Peyer's patch (tissue), 4 donors: ENCODE results near the gene ZNF154. TPM values are rescaled to one million over a fixed set of nuclear protein-coding genes. Genes with fewer than 3 reads are reported as not detected.

ENCODE experiments used
- DNase-seq, 3 donors: peaks; one replicate each; pipeline ENCODE4 v3.0.0-alpha.2; 2017 to 2019
- H3K27ac ChIP-seq, 4 donors: fragments of 200-600 bp; sonication (generic); one replicate each; pipeline ENCODE4 v1.5.1; 2016 to 2019
- H3K27me3 ChIP-seq, 2 donors: fragments of 200-600 bp; sonication (generic); one replicate each; pipeline ENCODE4 v1.5.1; 2019
- H3K36me3 ChIP-seq, 3 donors: fragments of 200-600 bp; sonication (generic); one replicate each; pipeline ENCODE4 v1.5.1; 2016 to 2019
- H3K4me1 ChIP-seq, 4 donors: fragments of 200-600 bp; sonication (generic); one replicate each; pipeline ENCODE4 v1.5.1; 2016 to 2019
- H3K4me3 ChIP-seq, 4 donors: fragments of 200-600 bp; sonication (generic); 1 replicate in 3 of 4; 2 replicates in 1 of 4; pipeline ENCODE4 v1.5.1; 2016 to 2019; ENCODE audit warnings: mild to moderate bottlenecking in 1 of 4
- H3K9me3 ChIP-seq, 4 donors: fragments of 200-600 bp; sonication (generic); one replicate each; pipeline ENCODE4 v1.5.1; 2016 to 2019; ENCODE audit warnings: mild to moderate bottlenecking in 1 of 4
- POLR2A ChIP-seq, 2 donors: fragments of 450-650 bp; IDR thresholded peaks; one replicate each; pipeline ENCODE4 v1.5.1; 2017; ENCODE audit warnings: antibody characterized with exemption in 2 of 2, mild to moderate bottlenecking in 2 of 2, moderate library complexity in 2 of 2
- total RNA-seq, 4 donors: library from RNA; depleted of rRNA; stranded (reverse); fragments of >200 nt; gene quantifications; one replicate each; pipeline ENCODE4 v1.1.0, GENCODE V29; 2016
- TF ChIP-seq, protein P1 (sequence below), 6 experiments: fragments of 450-650 bp in 4 of 6; fragments of 200-600 bp in 2 of 6; sonication (generic) in 1 of 6; IDR thresholded peaks; one replicate each; pipeline ENCODE4 v1.5.1; 2017 to 2019; ENCODE audit warnings: antibody characterized with exemption in 6 of 6, mild to moderate bottlenecking in 3 of 6, moderate library complexity in 1 of 6

ZNF154 gene
- total RNA-seq, 4 donors from 2014 or later, result 0.57 to 5.0 (median 1.3) TPM

- no peaks in the 10 kb centered on the region for H3K9me3 ChIP-seq
Observed at GRCh38 chr19:57667228-57667627, 41.8 kb downstream of the ZNF154 start.

DNA sequence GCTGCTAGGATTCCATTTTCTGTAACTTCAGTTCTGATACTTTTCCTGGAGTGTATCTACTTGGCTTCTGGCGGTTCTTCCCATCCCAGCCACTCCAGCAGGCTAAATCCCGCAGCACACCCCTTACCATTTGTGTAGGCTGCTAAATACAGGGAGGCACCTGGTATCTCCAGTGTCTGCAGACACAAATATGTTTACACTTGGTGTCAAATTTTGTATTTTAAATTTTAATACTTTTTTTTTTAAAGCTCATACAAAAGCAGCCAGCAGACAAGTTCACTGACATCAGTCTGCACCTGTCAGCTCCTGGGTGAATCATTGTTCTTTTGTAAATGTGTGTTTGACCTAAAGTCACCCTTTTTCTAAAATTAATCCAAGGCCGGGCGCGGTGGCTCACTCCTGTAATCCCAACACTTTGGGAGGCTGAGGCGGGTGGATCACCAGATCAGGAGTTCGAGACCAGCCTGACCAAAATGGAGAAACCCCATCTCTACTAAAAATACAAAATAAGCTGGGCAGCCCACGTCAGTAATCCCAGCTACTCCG is 43.7 kb downstream of the ZNF154 start:
- Histone ChIP-seq H3K27ac (no peak overlapping the region), H3K9me3 (no peaks in the 10 kb centered on the region), H3K4me3 (no peak overlapping the region), H3K4me1 (peaks cover 0 to 6% (median 3%) of the 10 kb centered on the region in 4 donors), H3K36me3 (no peaks in the 10 kb centered on the region), H3K27me3 (no peaks in the 10 kb centered on the region)
- TF ChIP-seq, protein P1, sequence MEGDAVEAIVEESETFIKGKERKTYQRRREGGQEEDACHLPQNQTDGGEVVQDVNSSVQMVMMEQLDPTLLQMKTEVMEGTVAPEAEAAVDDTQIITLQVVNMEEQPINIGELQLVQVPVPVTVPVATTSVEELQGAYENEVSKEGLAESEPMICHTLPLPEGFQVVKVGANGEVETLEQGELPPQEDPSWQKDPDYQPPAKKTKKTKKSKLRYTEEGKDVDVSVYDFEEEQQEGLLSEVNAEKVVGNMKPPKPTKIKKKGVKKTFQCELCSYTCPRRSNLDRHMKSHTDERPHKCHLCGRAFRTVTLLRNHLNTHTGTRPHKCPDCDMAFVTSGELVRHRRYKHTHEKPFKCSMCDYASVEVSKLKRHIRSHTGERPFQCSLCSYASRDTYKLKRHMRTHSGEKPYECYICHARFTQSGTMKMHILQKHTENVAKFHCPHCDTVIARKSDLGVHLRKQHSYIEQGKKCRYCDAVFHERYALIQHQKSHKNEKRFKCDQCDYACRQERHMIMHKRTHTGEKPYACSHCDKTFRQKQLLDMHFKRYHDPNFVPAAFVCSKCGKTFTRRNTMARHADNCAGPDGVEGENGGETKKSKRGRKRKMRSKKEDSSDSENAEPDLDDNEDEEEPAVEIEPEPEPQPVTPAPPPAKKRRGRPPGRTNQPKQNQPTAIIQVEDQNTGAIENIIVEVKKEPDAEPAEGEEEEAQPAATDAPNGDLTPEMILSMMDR (IDR thresholded peaks at IDR 0.05), result no peak
- no peak for TF ChIP-seq POLR2A (IDR thresholded peaks at IDR 0.05)
- no peak for DNase-seq

More at GRCh38 chr19:57667228-57667627, 41.8 kb downstream of the ZNF154 start:
- Histone ChIP-seq H3K27me3 (no peaks in the 10 kb centered on the region), H3K4me3 (no peak overlapping the region), H3K36me3 (no peaks in the 10 kb centered on the region), H3K4me1 (peaks cover 0 to 6% (median 3%) of the 10 kb centered on the region in 4 donors), H3K27ac (no peak overlapping the region)
- no peak for DNase-seq
- TF ChIP-seq POLR2A (IDR thresholded peaks at IDR 0.05), result no peak
- TF ChIP-seq, protein P1 (IDR thresholded peaks at IDR 0.05), result no peak

- TF ChIP-seq, protein P1 (IDR thresholded peaks at IDR 0.05), result no peak
- TF ChIP-seq POLR2A (IDR thresholded peaks at IDR 0.05), result no peak
- H3K27ac ChIP-seq, result peak overlapping the region in 2 of 4 donors; percentile 39 to 56
- H3K27me3 ChIP-seq, result no peaks in the 10 kb centered on the region
- no peaks in the 10 kb centered on the region for H3K36me3 ChIP-seq
- H3K9me3 ChIP-seq, result no peaks in the 10 kb centered on the region
- peaks cover 0 to 6% (median 3%) of the 10 kb centered on the region in 4 donors for H3K4me1 ChIP-seq
- peak in 2 of 3 donors; percentile 45 to 62 for DNase-seq
- peak overlapping the region; percentile 23 to 66 (median 49) for H3K4me3 ChIP-seq
Observed at GRCh38 chr19:57664269-57665127, 44.5 kb downstream of the ZNF154 start.

DNA sequence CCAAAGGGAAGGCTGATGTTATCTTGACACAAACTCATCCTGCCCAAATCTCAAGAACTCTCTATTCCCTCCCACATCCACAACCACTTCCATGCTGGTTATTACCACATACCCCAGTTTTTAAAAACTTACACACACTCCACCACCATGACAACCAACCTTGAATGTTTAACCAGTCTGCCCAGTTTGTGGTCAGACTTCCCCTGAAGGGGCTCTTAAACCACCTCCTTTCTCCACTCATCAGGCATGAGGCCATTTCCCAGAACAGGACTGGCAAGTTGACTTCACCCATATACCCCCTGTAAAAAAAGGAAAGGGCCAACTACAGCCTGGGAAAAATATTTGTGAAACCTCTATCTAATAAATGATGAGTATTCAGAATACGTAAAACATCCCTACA is 52.7 kb downstream of the ZNF154 start:
- no peak overlapping the region for H3K27ac ChIP-seq
- TF ChIP-seq, protein P1 (IDR thresholded peaks at IDR 0.05), result no peak
- TF ChIP-seq POLR2A (IDR thresholded peaks at IDR 0.05), result no peak
- H3K27me3 ChIP-seq, result no peaks in the 10 kb centered on the region
- no peak overlapping the region for H3K4me3 ChIP-seq
- no peak for DNase-seq
- H3K9me3 ChIP-seq, result peaks cover 0 to 5% (median 0%) of the 10 kb centered on the region in 4 donors
- no peaks in the 10 kb centered on the region for H3K36me3 ChIP-seq
- H3K4me1 ChIP-seq, result no peaks in the 10 kb centered on the region

DNA sequence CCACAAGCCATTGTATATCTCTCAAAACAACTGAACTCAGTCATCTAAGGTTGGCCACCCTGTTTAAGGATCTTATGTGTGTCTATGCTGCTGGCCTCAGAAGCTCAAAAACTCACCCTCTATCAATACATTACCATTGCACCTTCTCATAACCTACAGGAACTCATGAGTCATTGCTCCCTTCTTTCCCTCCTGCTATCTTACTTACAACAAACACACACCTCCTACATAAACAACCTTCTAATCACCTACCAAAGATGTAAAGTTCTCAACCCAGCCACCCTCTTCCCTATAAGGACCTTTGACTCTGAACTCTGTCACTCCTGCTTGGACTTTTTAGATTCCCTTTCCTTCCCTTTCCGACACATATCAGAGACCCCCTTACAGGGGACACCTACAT is 53.6 kb downstream of the ZNF154 start:
- no peak for TF ChIP-seq POLR2A (IDR thresholded peaks at IDR 0.05)
- TF ChIP-seq, protein P1 (IDR thresholded peaks at IDR 0.05), result no peak
- no peak for DNase-seq
- H3K36me3 ChIP-seq, result no peaks in the 10 kb centered on the region
- H3K27ac ChIP-seq, result no peak overlapping the region
- H3K4me3 ChIP-seq, result no peak overlapping the region
- H3K9me3 ChIP-seq, result peaks cover 0 to 5% (median 0%) of the 10 kb centered on the region in 4 donors
- no peaks in the 10 kb centered on the region for H3K4me1 ChIP-seq
- H3K27me3 ChIP-seq, result no peaks in the 10 kb centered on the region
